Mucosa of descending colon (tissue), 3 donors: ENCODE measurements around the gene UBXN7. TPM values are rescaled to one million over a fixed set of nuclear protein-coding genes. Genes with fewer than 3 reads are reported as not detected.
"Not testable (repeated sequence)": the region's sequence is repeated elsewhere in the genome, so short reads cannot be mapped to it uniquely, and the experiment has no call there.

Experiments used
- ATAC-seq: fragments of 200-7000 bp; cut with Tn5 transposase; one replicate; pipeline ENCODE4 v1.9.1; 2020; ENCODE audit warnings: mild to moderate bottlenecking, moderate library complexity
- DNase-seq, 3 donors: peaks; one replicate each; pipeline ENCODE4 v3.0.0-alpha.2; 2020
- H3K36me3 ChIP-seq: fragments of 200-600 bp; one replicate; pipeline ENCODE4 v1.8.0; 2021; ENCODE audit warnings: low read depth, mild to moderate bottlenecking
- H3K4me1 ChIP-seq: fragments of 200-600 bp; one replicate; pipeline ENCODE4 v1.8.0; 2021; ENCODE audit warnings: low read depth, mild to moderate bottlenecking
- H3K4me3 ChIP-seq: fragments of 200-600 bp; one replicate; pipeline ENCODE4 v1.8.0; 2021; ENCODE audit warnings: mild to moderate bottlenecking
- H3K9me3 ChIP-seq: fragments of 200-600 bp; one replicate; pipeline ENCODE4 v1.8.0; 2021; ENCODE audit warnings: mild to moderate bottlenecking
- CTCF ChIP-seq: fragments of 200-600 bp; IDR thresholded peaks from one replicate; pipeline ENCODE4 v1.8.0; 2022; ENCODE audit warnings: antibody characterized with exemption, mild to moderate bottlenecking
- intact Hi-C, 2 donors: fragments of 100-400 bp; cut with DNase I in 1 of 2; cut with micrococcal nuclease in 1 of 2; formaldehyde crosslinking; loops; one replicate each; pipeline versions ENCODE4 v1.11.0 to v1.11.1; 2022; cut with DNase I, micrococcal nuclease
- total RNA-seq, 3 donors: library from RNA; stranded (reverse); fragmentation: NEBNext Ultra II Directional in 2 of 3; extraction: Animal tissue kit (Norgen Biotek cat#: 25700) in 2 of 3; gene quantifications; one replicate each; pipeline versions ENCODE4 v1.2.1 to v1.2.4, GENCODE V29; 2021 to 2023
- donor health status: DM: no; HTN: no; CAD: no; lungs with moderate emphysema.
- donor health status: DM: no; HTN: no; CAD: no.
- donor health status: DM: no; HTN: yes; CAD: no.

Gene UBXN7
- total RNA-seq, 3 donors from 2014 or later = 23.1 to 74.8 (median 43.9) TPM

- TF ChIP-seq CTCF = no peak
- Histone ChIP-seq H3K4me3 (no peak overlapping the region), H3K4me1 (no peaks in the 10 kb centered on the region), H3K36me3 (peaks cover 5% of the 10 kb centered on the region), H3K9me3 (no peaks in the 10 kb centered on the region)
- intact Hi-C loops = no loop called here
- ATAC-seq = no peak
- DNase-seq = no peak
Measured at GRCh38 chr3:196355668-196356067, 76.6 kb downstream of the UBXN7 start.

- Histone ChIP-seq H3K36me3 (peaks cover 5% of the 10 kb centered on the region), H3K9me3 (no peaks in the 10 kb centered on the region), H3K4me3 (no peak overlapping the region), H3K4me1 (no peaks in the 10 kb centered on the region)
- ATAC-seq (no peak), DNase-seq (no peak)
- TF ChIP-seq CTCF = no peak
- intact Hi-C loops = no loop called here
Measured at GRCh38 chr3:196354132-196354531, 78.1 kb downstream of the UBXN7 start.

GRCh38 chr3:196351541-196351940 lies 80.7 kb downstream of the UBXN7 start:
- Histone ChIP-seq H3K9me3 (no peaks in the 10 kb centered on the region), H3K4me1 (no peaks in the 10 kb centered on the region), H3K4me3 (no peak overlapping the region), H3K36me3 (peaks cover 5% of the 10 kb centered on the region)
- intact Hi-C loops = no loop called here
- ATAC-seq (no peak), DNase-seq (no peak)
- no peak for TF ChIP-seq CTCF

GRCh38 chr3:196350067-196350466 lies 82.2 kb downstream of the UBXN7 start:
- H3K9me3 ChIP-seq = no peaks in the 10 kb centered on the region
- DNase-seq (no peak), ATAC-seq (no peak)
- no peak for TF ChIP-seq CTCF
- intact Hi-C loops = no loop called here
- no peak overlapping the region for H3K4me3 ChIP-seq
- no peaks in the 10 kb centered on the region for H3K36me3 ChIP-seq
- H3K4me1 ChIP-seq = no peaks in the 10 kb centered on the region

- DNase-seq (no peak), ATAC-seq (no peak)
- no peaks in the 10 kb centered on the region for H3K4me1 ChIP-seq
- TF ChIP-seq CTCF = no peak
- H3K36me3 ChIP-seq = no peaks in the 10 kb centered on the region
- H3K9me3 ChIP-seq = no peaks in the 10 kb centered on the region
- intact Hi-C loops = no loop called here
- no peak overlapping the region for H3K4me3 ChIP-seq
Measured at GRCh38 chr3:196348698-196349097, 83.5 kb downstream of the UBXN7 start.

- H3K9me3 ChIP-seq = no peaks in the 10 kb centered on the region
- no peak overlapping the region for H3K4me3 ChIP-seq
- H3K36me3 ChIP-seq = no peaks in the 10 kb centered on the region
- no peaks in the 10 kb centered on the region for H3K4me1 ChIP-seq
- ATAC-seq = no peak
- no peak for TF ChIP-seq CTCF
- intact Hi-C loops = no loop called here
- DNase-seq = no peak
Measured at GRCh38 chr3:196344663-196345062, 87.6 kb downstream of the UBXN7 start.

- H3K4me3 ChIP-seq, H3K36me3 ChIP-seq, intact Hi-C loops, ATAC-seq, H3K9me3 ChIP-seq, H3K4me1 ChIP-seq, DNase-seq: not testable (repeated sequence)
Measured at GRCh38 chr3:196343917-196344316, 88.3 kb downstream of the UBXN7 start.
